Epithelial cell of proximal tubule (primary cell): ENCODE measurements around the gene BORCS8. TPM values are rescaled to one million over a fixed set of nuclear protein-coding genes. Genes with fewer than 3 reads are reported as not detected.
A peak's percentile ranks its signal among the peaks of the same experiment; 100 is the strongest.
"Not testable (repeated sequence)": the region's sequence is repeated elsewhere in the genome, so short reads cannot be mapped to it uniquely, and the experiment has no call there.

ENCODE experiments used
- DNase-seq: peaks from one replicate; pipeline ENCODE4 v3.0.0-alpha.2; 2011; ENCODE audit warnings: low read depth
- H3K4me3 ChIP-seq: 2 replicates; pipeline ENCODE4 v1.5.1; 2011; ENCODE audit warnings: low read depth, mild to moderate bottlenecking, low read length
- CTCF ChIP-seq: conservative IDR thresholded peaks from 2 replicates; pipeline ENCODE4 v1.5.1; 2012; ENCODE audit warnings: low read depth, mild to moderate bottlenecking, low read length
- total RNA-seq: library from RNA; depleted of rRNA; stranded (reverse); fragments of >200 nt; gene quantifications from 2 replicates; pipeline ENCODE4 v1.2.3, GENCODE V29; 2015

The BORCS8 gene
- total RNA-seq, 1 donor from 2014 or later, result 27.4 TPM

DNA sequence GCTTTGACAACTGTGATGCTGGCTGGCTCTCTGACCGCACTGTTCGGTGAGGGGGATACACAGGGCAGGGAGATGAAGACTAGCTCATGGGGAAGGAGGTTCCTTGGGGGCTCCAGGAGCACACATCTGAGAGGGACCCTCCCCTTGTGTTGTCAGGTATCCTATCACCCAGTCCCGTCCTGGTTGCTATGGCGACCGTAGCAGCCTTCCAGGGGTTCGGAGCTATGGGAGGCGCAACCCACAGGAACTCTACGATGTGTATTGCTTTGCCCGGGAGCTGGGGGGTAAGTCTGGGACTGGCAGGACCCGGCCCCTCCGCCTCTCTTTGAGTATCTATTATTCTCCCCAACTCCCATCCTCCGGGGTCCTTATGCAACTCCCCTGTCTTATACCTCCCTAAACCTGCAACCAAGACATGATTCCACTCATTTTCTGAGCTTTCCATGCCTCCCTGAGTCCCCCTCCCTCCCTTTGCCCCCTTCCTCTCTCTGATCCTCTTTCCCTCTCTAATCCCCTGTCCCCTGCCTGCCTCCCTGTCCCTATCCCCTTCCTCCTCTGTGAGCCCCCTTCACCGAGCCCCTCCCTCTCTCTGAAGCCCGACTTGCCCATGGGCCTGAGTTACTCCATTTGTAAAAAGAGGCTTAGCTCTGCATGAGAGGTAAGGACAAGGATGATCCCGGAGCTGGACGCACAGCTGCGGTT is 32.3 kb upstream of the BORCS8 start:
- H3K4me3 ChIP-seq, result no peak overlapping the region
- TF ChIP-seq CTCF, result no peak
- no peak for DNase-seq

- no peak for TF ChIP-seq CTCF
- no peak overlapping the region for H3K4me3 ChIP-seq
- no peak for DNase-seq
These were observed 31.7 kb upstream of the BORCS8 start for GRCh38 chr19:19223636-19224035.

DNA sequence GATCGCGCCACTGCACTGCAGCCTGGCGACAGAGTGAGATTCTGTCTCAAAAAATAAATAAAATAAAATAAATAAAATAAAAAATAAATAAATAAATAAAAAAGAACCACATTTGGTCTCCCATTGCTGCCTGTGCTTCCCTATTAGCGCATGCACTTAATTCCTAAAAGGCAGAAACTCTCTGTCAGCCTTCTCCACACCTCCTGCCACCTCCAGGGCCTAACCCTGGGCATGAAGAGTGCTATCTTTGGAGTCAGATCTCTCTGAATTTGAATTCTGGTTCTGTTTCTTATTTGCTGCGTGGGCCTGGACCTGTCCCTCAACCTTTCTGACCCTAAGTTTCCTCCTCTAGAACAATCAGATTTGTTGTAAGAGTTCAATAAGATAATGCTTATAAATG is 31.1 kb upstream of the BORCS8 start:
- DNase-seq, result no peak
- H3K4me3 ChIP-seq, result no peak overlapping the region
- no peak for TF ChIP-seq CTCF

GRCh38 chr19:19221000-19221399 is 29.0 kb upstream of the BORCS8 start:
- not testable (repeated sequence) for H3K4me3 ChIP-seq, DNase-seq

- no peak overlapping the region for H3K4me3 ChIP-seq
- no peak for TF ChIP-seq CTCF
- DNase-seq, result no peak
These were observed 27.0 kb upstream of the BORCS8 start for GRCh38 chr19:19218911-19219310.

DNA sequence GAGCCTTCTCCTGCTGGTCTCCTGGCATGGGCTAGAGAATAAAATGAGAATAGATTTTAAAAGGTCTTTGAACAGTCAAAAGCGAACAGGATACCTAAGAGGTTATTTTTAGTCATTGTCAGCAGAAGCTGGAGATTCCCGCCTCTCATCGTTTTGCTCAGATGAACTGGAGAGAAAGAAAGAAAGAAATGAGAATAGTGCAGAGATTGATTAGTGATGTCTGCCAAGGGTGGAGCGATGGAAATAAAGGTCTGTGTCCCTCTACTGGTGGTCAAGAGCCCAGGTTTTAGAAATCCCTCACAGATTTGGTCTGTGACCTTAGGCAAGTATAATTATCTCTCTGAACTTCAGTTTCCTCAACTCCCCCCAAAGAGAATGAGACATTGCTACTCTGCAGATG is 25.1 kb upstream of the BORCS8 start:
- H3K4me3 ChIP-seq, result no peak overlapping the region
- TF ChIP-seq CTCF, result peak; percentile 29
- no peak for DNase-seq

GRCh38 chr19:19215792-19216191 is 23.8 kb upstream of the BORCS8 start:
- no peak overlapping the region for H3K4me3 ChIP-seq
- no peak for TF ChIP-seq CTCF

DNA sequence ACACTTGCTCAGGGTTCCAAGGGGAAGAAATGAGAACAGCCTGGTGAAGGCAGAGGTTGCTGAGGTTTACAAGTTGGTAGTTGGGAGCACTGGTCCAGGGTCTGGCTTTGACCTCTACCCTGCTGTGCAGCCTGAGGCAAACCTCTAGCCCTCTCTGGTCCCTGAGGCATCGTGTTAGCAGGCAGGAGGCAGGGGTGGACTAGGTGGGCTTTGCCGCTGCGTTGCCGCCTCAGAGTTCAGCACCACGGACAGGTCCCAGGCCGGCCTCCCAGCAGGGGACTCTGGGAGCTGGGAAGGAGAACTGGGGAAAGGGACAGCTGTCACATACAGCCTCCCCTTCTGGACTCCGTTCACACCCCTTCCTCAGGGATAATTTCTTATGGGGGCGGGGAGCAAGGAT is 22.9 kb upstream of the BORCS8 start:
- TF ChIP-seq CTCF, result no peak
- H3K4me3 ChIP-seq, result no peak overlapping the region
- no peak for DNase-seq

More at GRCh38 chr19:19215792-19216191, 23.8 kb upstream of the BORCS8 start:
- DNase-seq, result no peak
